IMR-90 (cell line): Measurements from ENCODE around the gene ARL4A. TPM values are rescaled to one million over a fixed set of nuclear protein-coding genes. Genes with fewer than 3 reads are reported as not detected.
A peak's percentile ranks its signal among the peaks of the same experiment; 100 is the strongest.
"Not testable (repeated sequence)": the region's sequence is repeated elsewhere in the genome, so short reads cannot be mapped to it uniquely, and the experiment has no call there.

Experiments used
- ATAC-seq: fragments of 200-7000 bp; cut with Tn5 transposase; 2 replicates; pipeline ENCODE4 v1.9.1; 2020; ENCODE audit warnings: low read depth, mild to moderate bottlenecking, moderate library complexity
- BruUV-seq: library from RNA; stranded (reverse); fragments of 400-500 nt; replicated peaks from 2 replicates; lab custom pipeline; 2021; lab: Mats Ljungman, UMichigan
- CTCF ChIA-PET: fragments of 300-600 bp; formaldehyde crosslinking; extraction: SDS; loops from one replicate; lab custom pipeline; 2021; ENCODE audit warnings: antibody characterized with exemption; lab: Yijun Ruan, JAX
- POLR2A ChIA-PET: fragments of 300-600 bp; sonication (Branson Sonifier 250); formaldehyde crosslinking; loops from one replicate; lab custom pipeline; 2022; ENCODE audit warnings: antibody characterized with exemption; ENCODE audit not compliant: unreplicated experiment; lab: Charles Lee
- DNase-seq: peaks from one replicate; pipeline ENCODE4 v3.0.0; 2013
- H2AFZ ChIP-seq: replicated peaks from 2 replicates; pipeline ENCODE3; 2013; ENCODE audit warnings: low read length, mild to moderate bottlenecking; ENCODE audit not compliant: poor library complexity
- H2AK5ac ChIP-seq: 2 replicates; pipeline ENCODE4 v1.6.1; 2013; ENCODE audit warnings: low read depth, low read length, inconsistent platforms
- H2AK9ac ChIP-seq: replicated peaks from 2 replicates; pipeline ENCODE3; 2013; ENCODE audit warnings: mild to moderate bottlenecking, low read depth, low read length, moderate library complexity; ENCODE audit not compliant: poor library complexity
- H2BK120ac ChIP-seq: 2 replicates; pipeline ENCODE4 v1.6.1; 2013; ENCODE audit warnings: low read depth, low read length, inconsistent platforms
- H2BK15ac ChIP-seq: 3 replicates; pipeline ENCODE4 v1.6.1; 2013; ENCODE audit warnings: low read depth, low read length, inconsistent platforms
- H2BK20ac ChIP-seq: 2 replicates; pipeline ENCODE4 v1.6.1; 2013; ENCODE audit warnings: low read depth, mild to moderate bottlenecking, inconsistent platforms, low read length, moderate library complexity
- H2BK5ac ChIP-seq: 2 replicates; pipeline ENCODE4 v1.6.1; 2013; ENCODE audit warnings: mild to moderate bottlenecking, low read depth, low read length, inconsistent platforms; ENCODE audit not compliant: poor library complexity, severe bottlenecking
- H3K14ac ChIP-seq: replicated peaks from 2 replicates; pipeline ENCODE4 v1.6.1; 2013; ENCODE audit warnings: low read depth, low read length, inconsistent platforms
- H3K18ac ChIP-seq: 2 replicates; pipeline ENCODE4 v1.6.1; 2013; ENCODE audit warnings: low read depth, low read length, control low read depth
- H3K23ac ChIP-seq: 2 replicates; pipeline ENCODE4 v1.6.1; 2013; ENCODE audit warnings: low read depth, low read length, inconsistent platforms
- H3K27ac ChIP-seq: 2 replicates; pipeline ENCODE4 v1.5.1; 2013; ENCODE audit warnings: mild to moderate bottlenecking, control low read depth, low read length; ENCODE audit not compliant: insufficient read depth
- H3K27me3 ChIP-seq: 2 replicates; pipeline ENCODE4 v1.6.1; 2013; ENCODE audit warnings: low read length; ENCODE audit not compliant: control insufficient read depth, insufficient read depth
- H3K36me3 ChIP-seq: 2 replicates; pipeline ENCODE4 v1.6.1; 2013; ENCODE audit warnings: low read length, mixed read lengths; ENCODE audit not compliant: control insufficient read depth, insufficient read depth
- H3K4ac ChIP-seq: 2 replicates; pipeline ENCODE4 v1.6.1; 2013; ENCODE audit warnings: low read depth, low read length, inconsistent platforms
- H3K4me1 ChIP-seq: 2 replicates; pipeline ENCODE4 v1.6.1; 2013; ENCODE audit warnings: low read length, mixed read lengths; ENCODE audit not compliant: control insufficient read depth, insufficient read depth
- H3K4me2 ChIP-seq: 2 replicates; pipeline ENCODE4 v1.6.1; 2013; ENCODE audit warnings: low read depth, mild to moderate bottlenecking, control low read depth, low read length, moderate library complexity
- H3K4me3 ChIP-seq: 2 replicates; pipeline ENCODE4 v1.5.1; 2013; ENCODE audit warnings: low read depth, mild to moderate bottlenecking, control low read depth, low read length, moderate library complexity; ENCODE audit not compliant: insufficient read depth
- H3K56ac ChIP-seq: 2 replicates; pipeline ENCODE4 v1.6.1; 2013; ENCODE audit warnings: low read length, inconsistent platforms; ENCODE audit not compliant: insufficient read depth; ENCODE audit errors: extremely low read depth
- H3K79me1 ChIP-seq, 2 experiments: 2 replicates each; pipeline ENCODE4 v1.6.1; 2013; ENCODE audit warnings: low read length in 2 of 2, inconsistent platforms in 1 of 2, low read depth in 1 of 2
- H3K9ac ChIP-seq: 2 replicates; pipeline ENCODE4 v1.6.1; 2013; ENCODE audit warnings: low read depth, low read length, control low read depth
- H3K9me1 ChIP-seq: 2 replicates; pipeline ENCODE4 v1.6.1; 2013; ENCODE audit warnings: low read length, inconsistent platforms; ENCODE audit not compliant: insufficient read depth
- H3K9me3 ChIP-seq: 2 replicates; pipeline ENCODE4 v1.6.1; 2013; ENCODE audit warnings: low read length; ENCODE audit not compliant: control insufficient read depth, insufficient read depth
- H4K20me1 ChIP-seq: 2 replicates; pipeline ENCODE4 v1.6.1; 2013; ENCODE audit warnings: low read length, inconsistent platforms; ENCODE audit not compliant: insufficient read depth
- H4K5ac ChIP-seq: 2 replicates; pipeline ENCODE4 v1.6.1; 2013; ENCODE audit warnings: mild to moderate bottlenecking, low read depth, low read length, control low read depth
- H4K8ac ChIP-seq, 2 experiments: 2 replicates each; pipeline ENCODE4 v1.6.1; 2013; ENCODE audit warnings: low read depth in 2 of 2, low read length in 2 of 2, control low read depth in 1 of 2, inconsistent platforms in 1 of 2
- H4K91ac ChIP-seq: 2 replicates; pipeline ENCODE4 v1.6.1; 2013; ENCODE audit warnings: low read depth, low read length, inconsistent platforms; ENCODE audit not compliant: insufficient read depth
- WGBS, 2 experiments: methylation state at CpG; one replicate each; pipeline versions ENCODE4 v1.1.5 to v1.1.7; 2013; ENCODE audit warnings: missing lambda C conversion rate in 2 of 2; ENCODE audit not compliant: insufficient read length in 1 of 2; ENCODE audit errors: extremely low coverage in 2 of 2; 5-methylcytosine and 5-hydroxymethylcytosine counted together
- dilution Hi-C: fragments of 300-500 bp; cut with HindIII; formaldehyde crosslinking; loops from one replicate; pipeline ENCODE4 v1.14.3; 2018; ENCODE audit warnings: low sequenced_read_pairs; ENCODE audit not compliant: unreplicated experiment
- in situ Hi-C: fragments of 300-500 bp; cut with MboI; formaldehyde crosslinking; loops from 3 replicates; pipeline ENCODE4 v1.14.3; 2019; ENCODE audit warnings: low sequenced_read_pairs, inconsistent platforms, mixed read lengths
- intact Hi-C: fragments of 100-400 bp; cut with micrococcal nuclease; formaldehyde crosslinking; loops from 2 replicates; pipeline ENCODE4 v1.10.0; 2022
- polyA plus RNA-seq, 3 experiments: library from polyadenylated mRNA; depleted of rRNA; stranded (reverse); fragments of >200 nt; gene quantifications; 2 replicates each; pipeline ENCODE4 v1.2.3, GENCODE V29; 2012; ENCODE audit warnings: low replicate concordance in 1 of 3
- total RNA-seq: library from RNA; depleted of rRNA; stranded (reverse); fragments of >200 nt; gene quantifications from 2 replicates; pipeline ENCODE4 v1.2.3, GENCODE V29; 2012

ARL4A gene
- total and polyA plus RNA-seq, 2 of the 4 experiments (the other 2 are of a cell fraction), result 13.7 to 22.4 TPM

- H3K18ac ChIP-seq, H3K23ac ChIP-seq, POLR2A ChIA-PET, H4K8ac ChIP-seq, H3K9ac ChIP-seq, H2AK9ac ChIP-seq, H3K4me1 ChIP-seq, in situ Hi-C loops, H3K56ac ChIP-seq, H3K14ac ChIP-seq, DNase-seq, H3K79me1 ChIP-seq, intact Hi-C loops, H3K4me2 ChIP-seq, H2AFZ ChIP-seq, H2AK5ac ChIP-seq, H4K20me1 ChIP-seq, H3K36me3 ChIP-seq, ATAC-seq, H3K9me3 ChIP-seq, dilution Hi-C loops, H2BK15ac ChIP-seq, H3K9me1 ChIP-seq, H4K5ac ChIP-seq, BruUV-seq, H3K4me3 ChIP-seq, H2BK5ac ChIP-seq, H3K27me3 ChIP-seq, H3K27ac ChIP-seq, CTCF ChIA-PET: not testable (repeated sequence)
- H2BK120ac ChIP-seq, result peak overlapping the region; percentile 70
- peak overlapping the region; percentile 45; the same call in 1 of the 2 replicates for H4K91ac ChIP-seq
- peak overlapping the region; percentile 69 for H2BK20ac ChIP-seq
- peak overlapping the region; percentile 63 for H3K4ac ChIP-seq
- WGBS, 2 experiments, result no CpG with 5 or more reads among the region's 6 CpGs
Observed at GRCh38 chr7:12645212-12645611, 42.2 kb upstream of the ARL4A start.
